ENCODE data around the gene CYP26B1.
A peak's percentile ranks its signal among the peaks of the same experiment; 100 is the strongest.

Gene CYP26B1

DNA sequence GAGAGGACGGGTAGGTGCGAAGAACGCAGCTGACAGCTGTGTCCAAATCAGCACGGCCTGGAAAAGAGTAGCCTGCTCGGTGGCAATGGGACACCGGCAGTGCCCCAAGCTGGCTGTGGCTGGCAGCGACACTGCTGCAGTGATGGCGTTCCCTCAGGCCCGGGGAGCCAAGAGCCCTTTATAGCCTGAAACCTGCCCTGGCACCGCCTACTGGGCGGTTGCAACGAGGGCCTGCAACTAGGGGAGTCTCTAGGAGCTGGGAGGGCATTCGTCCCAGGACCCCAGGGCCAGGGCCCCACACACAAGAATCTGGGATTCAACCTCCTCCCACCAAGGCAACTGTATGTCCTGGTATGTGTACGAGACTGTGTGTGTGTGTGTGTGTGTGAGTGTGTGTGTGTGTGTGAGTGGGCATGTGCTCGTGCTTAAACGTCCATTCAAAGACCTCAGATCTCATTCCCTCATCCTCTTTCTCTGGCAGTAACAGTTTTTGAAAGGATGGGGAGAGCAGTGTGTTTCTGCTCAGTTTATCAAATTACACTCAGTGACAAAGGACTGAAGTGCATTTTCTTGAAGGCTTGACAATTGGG is 6.8 kb upstream of the CYP26B1 start:
- no peak for DNase-seq

DNA sequence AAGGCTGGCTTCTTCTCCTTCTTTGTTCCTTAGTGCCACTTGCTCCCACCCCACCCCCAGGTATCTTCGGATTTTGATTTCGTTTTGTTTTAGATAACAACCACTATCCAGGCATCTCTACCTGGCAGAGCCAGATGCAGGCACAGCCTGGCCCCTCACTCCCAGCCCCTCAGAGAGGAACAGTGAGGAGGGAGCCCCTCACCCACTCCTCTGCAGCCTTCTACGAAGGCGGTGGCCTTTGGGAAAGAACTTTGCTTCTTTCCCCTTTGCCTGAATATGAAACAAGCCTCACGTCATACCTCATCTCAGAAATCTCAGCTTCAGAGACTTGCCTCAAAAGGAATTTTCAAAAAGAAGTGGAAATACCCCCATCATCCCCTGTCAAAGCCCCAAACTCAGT is 6.3 kb upstream of the CYP26B1 start:
- DNase-seq: no peak

DNA sequence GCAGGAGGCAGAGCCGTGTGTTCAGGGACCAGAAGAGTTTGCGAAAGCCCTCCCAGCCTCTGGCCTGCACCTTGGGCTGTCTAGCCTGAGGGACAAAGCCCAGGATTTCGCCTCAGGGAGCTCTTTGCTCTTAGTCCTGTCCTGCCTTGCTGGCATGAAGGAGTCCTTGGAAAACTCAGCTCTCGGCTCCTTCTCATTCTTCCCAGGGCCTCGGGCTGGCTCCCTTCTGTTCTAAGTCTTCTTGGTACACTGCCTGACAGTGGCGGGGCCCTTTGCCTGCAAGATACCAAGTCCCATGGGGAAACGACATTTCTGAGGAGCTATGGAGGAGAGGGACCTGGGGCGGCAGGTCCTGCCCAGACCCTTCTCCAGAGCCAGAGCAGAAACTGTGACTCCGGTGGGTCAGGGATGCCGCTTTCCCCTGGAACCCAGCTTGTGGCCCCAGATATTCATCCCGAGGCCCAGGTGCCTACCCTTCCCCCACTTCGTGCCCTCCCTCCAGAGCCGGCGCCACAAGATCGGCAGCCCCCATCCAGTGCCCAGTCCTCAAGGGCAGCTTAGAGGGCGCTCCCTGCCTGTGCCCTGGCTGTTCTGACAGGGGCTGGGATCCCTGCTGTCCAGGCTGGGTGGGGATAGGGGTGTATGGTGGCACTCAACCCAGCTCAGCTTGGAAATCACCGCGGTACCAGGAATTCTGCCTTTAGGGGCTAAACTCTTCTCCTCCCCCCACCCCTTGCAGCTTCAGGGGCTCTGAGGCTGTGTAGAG is 5.5 kb upstream of the CYP26B1 start:
- DNase-seq: peak; percentile 10

DNA sequence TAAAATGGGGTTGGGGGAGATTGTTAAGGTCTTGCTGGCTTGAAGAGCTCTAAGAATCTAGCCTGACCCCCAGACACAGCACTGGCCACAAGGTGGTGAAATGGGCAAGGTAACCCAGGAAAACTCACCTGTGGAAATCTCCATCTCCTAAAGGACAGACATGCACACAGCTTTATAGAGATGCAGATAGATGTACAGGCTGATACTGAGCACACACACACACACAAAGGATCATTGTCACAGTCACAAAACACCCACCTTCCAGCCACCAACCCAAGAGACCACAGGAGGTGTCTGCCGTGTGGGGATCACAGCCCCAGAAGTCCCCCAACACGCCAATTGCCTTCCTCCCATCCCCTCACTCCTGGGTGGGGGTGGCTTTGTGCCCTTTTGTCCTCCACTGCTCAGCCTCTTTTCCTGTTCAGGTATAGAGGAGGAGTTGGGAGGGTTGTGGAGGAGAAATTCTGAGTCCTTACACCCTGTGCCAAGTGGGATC is 3.2 kb upstream of the CYP26B1 start:
- peak; percentile 11 for DNase-seq

DNA sequence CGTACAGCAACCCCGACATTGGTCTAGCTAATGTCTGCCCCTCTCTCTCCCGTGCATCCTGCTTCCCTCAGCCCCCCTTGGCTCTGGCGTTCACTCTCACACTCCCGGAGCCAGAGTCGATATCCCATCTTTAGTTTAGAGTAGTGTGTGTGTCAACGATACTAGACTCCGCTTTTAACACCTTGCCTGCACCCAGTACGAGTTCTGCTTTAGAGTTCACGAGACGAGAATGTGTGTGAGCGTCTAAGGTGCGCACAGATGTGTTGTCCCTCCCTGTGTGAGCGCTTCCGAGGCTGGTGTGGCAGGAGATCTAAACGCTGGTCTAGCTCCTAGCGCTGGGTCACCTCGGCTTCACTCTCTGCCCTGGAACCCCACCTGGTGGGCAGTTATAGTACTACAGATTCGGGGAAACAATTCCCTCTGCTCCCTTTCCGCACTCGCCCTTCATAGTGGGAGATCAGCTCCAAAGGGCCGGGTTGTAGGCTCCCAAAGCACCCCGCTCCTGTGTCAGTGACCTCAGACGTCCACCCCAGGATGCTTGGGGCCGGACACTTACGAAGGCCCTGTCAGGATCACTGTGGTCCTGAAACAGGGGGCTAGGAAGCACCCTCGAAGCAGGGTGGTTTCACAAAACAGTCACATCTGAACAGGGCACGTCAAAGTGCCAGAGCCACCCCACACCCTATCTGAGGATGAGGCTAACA is 2.6 kb upstream of the CYP26B1 start:
- peak; percentile 85 for DNase-seq

DNA sequence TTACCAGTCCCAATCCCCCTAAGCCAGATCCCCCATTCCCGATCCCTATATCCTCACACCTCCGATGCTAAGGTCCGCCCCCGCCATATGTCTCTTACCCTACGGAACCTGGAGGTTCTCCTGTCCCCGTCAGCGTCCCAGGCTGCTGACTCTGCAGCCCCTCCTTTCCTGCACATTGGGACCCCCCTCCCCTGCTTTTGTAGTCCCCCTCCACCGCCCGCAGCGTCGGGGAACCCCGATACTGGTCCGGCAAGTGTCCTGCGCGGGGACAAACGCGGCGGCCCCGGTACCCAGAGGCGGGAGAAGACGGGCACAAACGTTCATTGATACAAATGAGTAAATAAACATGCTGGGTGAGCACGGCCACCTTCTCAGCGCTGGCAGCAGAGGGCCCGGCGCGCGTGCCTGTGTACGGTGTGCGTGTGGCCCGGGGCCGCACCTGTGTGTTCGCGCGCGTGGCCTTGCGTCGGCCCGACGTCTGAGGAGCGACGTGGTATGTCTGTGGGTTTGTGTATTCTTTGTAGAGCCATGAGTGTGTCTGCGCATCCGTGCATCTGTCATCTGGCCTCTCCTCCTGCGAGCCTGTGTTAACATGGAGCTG is 2.0 kb upstream of the CYP26B1 start:
- DNase-seq: peak; percentile 32

DNA sequence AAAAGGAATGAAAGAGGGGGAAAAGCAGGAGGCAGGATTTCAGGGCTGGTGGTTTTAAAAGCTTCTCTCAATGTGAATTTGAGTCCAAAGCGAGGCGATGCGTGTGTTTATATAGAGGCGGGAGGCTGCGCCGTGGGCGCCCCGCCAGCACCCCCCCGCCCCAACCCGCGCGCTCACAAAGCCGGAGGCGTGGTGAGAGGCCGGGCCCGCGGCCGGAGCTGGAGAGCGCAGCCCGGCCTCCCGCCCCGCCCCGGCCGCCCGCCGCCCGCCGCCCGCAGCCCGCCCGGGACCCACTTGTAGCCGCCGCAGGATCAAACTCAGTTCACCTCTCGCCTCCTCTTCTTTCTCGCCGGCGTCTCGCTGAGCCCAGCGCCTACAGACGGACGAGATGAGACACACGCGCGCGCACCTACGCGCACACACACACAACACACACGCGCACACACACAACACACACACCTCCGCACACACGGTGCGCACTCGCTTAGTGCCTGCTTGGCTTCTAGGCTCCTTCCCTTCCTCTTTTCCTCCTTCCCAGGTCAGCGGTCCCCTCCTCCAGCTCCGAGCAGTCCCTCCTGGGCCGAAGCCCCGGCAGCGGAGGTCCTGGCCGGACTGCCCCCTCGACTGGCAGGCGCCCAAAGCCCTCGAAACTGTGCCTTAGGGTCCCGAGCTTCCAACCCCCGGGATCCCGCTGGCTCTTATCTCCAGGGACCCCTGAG is 1.3 kb upstream of the CYP26B1 start:
- DNase-seq: peak; percentile 45

DNA sequence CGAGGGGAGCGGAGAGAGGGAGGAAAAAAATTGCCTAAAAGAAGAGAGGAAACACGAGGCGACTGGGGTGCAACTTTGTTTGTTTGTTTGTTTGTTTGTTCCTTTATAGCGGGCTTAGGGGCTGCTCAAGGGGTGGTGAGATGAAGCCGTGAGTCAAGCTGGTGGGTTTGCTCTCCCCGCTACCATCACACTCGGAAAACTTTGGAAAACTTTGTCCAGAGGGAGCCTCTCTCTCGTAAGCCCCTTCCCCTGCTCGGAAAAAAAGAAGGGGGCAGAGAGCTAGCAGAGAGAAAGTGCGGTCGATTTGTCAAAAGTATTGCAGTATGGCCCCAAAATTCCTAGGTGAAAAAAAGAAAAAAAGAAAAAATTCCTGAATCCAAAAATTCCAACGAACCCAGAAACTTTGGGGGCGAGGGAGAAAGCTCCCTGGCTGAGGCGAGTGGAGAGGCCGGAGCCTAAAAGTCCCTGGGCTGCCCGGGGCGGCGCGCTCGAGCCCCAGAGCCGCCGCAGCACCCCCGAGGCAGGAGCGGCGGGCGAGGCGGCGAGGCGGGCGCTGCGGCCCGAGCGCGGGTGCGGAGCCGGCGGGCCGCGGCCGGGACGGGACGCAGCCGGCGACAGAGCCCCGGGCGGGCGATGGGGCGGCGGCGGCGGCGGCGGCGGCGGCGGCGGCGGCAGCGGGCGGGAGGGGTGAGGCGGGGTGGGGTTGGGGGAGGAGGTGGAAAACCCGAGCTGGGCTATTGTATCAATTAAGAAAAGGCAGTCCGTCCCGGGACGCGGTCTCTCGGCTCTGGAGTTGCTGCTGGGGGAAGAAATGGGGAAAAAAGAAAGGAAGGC is 558 bp upstream of the CYP26B1 start:
- DNase-seq: peak; percentile 21

DNA sequence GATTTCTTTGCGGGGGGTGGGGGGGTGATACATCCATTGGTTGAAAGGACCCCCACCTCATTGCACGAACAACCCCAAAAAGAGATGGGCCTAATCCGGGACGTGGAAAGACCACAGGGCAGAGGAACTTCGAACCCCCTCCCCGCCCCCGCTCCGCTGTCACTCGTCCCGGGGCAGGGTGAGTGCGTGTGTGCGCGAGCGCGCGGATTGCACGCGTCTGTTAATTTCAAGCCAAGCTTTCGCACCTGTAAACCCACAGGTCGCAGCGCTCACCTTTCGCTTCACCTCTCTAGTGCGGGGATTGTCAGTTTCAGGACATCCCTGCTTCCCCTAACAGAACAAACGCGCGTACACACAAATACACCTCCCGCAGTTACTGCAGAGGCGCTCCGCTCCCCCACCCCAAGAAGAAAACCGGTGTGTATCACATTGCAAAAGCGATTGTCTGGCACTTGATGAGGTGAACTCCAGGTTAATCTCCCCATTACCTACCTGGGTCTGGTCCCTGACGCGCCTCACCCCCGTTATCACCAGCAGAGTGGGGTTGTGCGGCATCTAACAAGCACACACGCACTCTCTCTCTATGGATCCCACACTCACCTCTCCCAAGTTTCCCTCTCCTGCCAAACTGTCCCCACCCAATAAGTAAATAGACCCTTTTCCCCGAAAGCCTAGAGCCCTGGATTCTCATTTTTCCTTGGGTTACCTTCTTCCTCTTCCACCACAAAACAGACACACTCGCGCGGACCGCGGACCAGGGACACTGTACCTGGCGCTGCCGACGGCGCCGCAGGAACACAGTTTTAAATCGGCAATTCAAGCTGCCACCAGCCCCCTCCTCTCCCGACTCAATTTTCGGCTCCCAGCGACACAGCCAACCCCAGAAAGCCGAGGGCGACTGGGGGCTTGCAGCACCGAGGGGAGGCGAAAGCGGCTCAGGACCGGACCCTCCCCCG is 1.0 kb downstream of the CYP26B1 start:
- DNase-seq: peak; percentile 26

DNA sequence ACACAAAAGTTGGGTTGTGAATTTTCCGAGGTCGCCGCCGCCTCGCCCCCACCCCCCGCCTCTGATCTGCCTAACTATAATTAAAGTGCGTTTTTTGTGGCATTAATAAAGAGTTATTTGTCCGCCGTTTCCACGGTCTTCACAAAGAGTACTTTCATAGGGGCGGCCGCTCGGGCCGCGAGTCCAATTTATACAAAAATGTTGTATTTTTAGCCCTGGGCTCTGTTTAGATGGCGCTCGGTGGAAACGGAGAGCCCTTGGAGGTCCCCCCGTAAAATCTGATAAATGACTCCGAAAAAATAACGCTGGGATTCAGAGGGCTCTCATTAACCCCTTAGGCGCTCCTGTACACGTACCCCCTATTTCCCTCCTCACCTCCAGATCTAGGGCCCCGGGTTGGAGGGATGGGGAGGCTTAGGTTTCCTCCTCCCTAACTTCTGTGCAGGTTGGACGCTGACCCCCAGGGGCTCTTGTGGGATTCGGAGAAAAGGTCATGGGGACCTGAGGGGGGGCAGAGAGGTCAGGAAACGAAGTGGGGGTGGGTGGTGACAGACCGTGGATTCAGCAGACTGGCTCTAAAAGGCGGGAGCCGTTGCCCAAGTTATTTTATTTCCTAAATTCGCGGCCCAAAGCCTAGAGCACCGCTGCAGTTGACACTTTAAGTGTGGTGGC is 1.9 kb downstream of the CYP26B1 start:
- peak; percentile 22 for DNase-seq

DNA sequence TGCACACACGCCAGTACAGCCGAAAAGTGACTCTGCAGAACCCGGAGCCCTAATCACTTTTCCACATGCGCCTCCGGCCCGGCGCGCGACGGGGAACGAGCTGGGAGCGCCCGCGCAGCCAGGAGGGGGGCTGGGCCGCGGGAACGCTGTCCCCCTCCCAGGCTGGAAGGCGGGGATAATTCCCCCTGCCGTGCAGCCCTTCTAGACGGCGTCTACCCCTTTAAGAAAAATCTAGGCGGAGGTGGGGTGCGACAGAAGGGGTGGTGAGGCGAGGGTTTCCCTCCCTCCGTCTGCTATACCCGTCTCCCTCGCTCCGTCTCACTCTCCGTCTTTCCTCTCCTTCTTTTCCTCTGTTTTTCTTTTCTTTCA is 2.4 kb downstream of the CYP26B1 start:
- peak; percentile 23 for DNase-seq

DNA sequence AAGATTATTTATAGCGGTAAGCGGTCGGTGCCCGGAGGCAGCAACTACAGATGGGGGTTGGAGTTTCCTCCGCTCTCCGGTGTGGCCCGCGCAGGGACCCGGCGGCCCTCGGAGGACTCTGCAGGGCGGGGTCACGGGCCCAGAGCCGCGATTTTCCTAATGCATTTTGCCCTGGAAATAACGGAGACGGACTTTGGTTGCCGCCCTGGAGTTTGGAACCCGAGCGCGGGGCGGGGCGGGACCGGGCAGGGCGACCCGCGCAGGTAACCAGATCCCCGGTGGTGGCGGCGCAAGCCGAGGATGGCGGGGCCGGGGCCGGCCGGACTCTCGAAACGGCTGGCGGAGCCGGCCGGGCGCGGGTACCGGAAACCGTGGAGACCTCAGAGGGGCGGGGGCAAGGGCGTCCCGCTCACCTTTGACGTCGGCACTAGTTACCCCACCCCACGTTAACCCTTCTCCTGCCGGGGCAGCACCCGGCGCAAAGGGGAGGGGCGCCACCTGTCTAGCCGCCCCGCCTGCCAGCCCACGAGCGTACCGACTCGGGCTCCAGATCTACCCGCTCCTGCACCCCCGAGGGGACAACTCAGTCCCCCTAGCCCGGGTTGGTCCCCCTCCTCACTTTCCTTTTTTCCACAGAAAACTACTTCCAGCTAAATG is 2.9 kb downstream of the CYP26B1 start:
- peak; percentile 25 for DNase-seq

DNA sequence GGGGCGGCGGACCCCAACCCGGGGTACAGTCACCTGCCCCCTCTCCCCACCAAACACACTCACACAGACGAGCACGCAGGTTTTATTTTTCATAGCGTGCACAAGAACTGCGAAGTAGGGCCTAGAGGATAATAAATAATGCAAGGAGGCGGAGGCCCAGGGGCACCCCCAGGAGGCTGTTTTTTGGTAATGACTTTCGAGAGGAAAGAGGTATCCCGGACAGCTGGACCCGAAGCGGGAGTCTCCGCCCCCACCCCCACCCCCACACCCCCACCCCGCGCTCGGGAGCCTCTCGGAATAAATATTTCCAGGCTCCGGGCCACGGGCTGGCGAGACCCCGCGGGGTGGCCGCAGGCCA is 3.4 kb downstream of the CYP26B1 start:
- DNase-seq: no peak

DNA sequence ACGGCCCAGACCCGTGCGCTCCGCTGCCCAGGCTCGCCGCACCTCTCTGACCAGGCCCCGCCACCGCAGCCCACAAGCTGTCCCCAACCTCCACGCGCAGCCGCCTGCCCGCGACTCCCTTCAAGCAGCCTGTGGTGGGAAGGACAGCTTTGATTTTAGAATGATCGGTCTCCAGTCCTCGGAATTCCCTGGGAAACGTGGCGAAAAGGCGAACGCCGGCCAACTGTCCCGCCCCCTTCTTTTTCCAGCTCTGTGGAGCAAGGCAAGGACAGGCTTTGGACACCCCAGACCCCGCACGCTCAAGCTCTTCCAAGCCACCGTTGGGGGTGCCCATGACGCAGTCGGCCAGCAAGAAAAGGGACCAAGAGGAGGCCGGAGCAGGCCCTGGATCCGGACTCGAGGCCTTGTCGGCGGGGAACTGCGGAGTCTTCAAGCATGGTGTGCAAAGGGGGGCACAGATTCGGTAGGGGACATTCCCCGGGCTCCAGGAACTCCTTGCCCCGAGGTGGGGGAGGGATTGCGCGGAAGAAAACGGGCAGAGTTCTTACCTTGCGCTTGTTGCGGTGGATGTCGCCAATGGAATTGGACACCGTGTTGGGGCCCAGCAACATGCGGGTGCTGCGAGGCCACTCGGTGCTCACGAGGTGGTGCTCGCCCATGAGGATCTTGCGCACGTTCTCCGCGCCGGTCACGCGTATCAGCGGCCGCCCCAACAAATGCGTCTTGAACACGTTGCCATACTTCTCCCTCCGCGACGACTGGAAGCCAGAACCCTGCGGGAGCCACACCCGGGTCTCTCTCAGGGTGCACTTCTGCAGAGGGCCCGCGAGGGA is 4.0 kb downstream of the CYP26B1 start:
- DNase-seq: peak; percentile 24

DNA sequence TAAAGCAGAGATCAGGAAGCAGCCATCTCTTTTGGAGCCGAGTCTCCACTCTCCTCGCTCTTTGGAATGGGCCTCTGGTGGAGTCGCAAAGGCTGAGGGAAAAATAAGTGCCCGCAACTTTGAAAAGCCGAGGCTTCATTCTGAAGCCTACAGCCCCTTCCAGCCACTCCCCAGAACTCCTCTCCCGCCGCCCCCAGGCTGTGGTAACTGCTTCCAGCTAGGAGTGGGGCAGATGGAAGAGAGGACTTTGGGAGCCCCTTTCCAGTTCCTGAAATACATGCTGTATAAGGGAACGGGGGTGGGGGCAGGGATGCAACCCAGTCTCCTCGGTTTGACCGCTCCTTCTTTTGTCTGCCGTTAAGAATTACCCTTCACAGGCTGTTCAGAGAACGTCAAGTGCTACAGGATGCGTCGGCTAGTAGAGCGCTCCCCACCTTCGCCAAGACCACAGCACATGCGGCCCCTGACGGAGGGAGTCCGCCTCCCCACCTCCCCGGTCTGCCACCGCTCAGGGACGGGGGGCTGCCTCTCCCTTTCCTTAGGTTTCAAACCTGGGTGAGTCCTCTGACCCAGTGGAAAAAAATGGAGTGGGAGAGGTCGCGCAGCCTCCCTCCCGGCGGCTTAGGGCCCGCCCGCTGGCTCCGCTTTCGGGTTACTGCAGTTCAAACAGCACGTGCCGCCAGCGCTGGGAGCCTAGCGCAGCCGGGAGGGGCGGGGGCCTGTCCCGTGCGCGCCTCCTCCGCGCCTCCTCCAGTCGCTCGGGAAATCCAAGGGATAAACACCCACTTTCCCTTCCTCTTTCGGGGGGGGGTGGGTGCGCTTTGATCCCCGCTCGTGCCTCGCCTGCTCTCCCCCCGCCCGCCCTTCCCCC is 4.9 kb downstream of the CYP26B1 start:
- peak; percentile 22 for DNase-seq

DNA sequence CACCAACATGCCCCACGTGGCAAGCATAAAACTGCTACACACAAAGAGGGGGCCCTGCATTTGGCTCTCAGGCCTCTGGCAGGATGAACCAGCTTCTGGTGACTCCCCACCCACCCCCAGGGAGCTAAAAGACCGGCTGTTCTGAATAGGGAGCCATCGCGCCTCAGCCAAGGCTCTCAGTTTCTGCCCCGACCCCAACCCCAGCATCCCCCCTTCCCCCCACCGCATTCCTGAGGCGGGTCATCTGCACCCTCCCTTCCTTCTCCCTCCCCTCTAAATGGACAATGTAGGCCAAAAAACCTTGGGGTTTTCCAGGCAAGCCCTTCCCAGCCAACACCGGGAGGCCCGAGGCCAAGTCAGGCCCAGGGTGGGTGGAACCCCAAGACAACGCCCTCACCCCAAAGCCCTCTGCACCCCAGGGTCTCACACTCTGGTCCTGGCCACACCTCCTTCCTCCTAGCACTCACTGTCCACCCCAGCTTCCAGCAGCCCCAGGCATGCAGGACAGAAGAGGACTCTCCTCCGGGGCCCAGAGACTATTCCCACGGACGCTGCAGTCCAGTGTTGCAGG is 5.7 kb downstream of the CYP26B1 start:
- DNase-seq: peak; percentile 16

DNA sequence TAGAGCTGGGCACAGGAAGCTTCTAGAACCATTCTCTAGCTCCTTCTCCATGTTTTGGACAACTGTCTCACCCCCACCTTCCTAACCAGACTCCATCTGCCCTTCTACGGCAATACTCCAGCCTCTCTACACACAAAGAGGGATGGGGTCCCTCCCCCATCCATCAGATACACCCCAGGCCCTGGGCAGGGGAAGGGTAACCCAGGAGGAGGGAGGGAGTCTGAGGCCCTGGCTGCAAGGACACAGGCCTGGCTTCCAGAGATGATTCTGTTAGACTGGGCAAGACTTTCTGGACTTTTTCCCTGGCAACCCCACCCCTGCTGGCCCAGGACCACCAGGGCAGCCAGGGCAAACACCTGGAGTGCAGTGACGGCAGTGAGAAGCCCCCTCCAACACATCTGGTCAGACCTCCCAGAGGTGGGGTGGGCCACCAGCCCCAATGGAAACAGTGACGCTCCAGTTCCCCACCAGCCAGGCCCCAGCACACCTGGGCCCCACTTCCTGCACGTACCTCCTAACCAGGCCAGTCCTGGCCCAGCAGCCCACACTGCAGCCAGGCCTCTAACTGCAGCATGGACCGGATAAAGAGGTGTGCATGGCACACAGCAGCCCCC is 6.5 kb downstream of the CYP26B1 start:
- DNase-seq: peak; percentile 9

Data from stimulated activated CD8-positive, alpha-beta memory T cell treated with anti-CD3 and anti-CD28 coated beads, Interleukin-4, amount 100 ng/mL, for 48 hours (primary cell).